Skeletal muscle satellite cell (primary cell): ENCODE data around the gene SGIP1.
"Not testable (repeated sequence)": the region's sequence is repeated elsewhere in the genome, so short reads cannot be mapped to it uniquely, and the experiment has no call there.

Source experiments
- H3K27me3 ChIP-seq: 2 replicates; pipeline ENCODE4 v1.7.0; 2013; ENCODE audit warnings: low read length; ENCODE audit not compliant: control insufficient read depth, insufficient read depth
- H3K36me3 ChIP-seq: 2 replicates; pipeline ENCODE4 v1.7.0; 2013; ENCODE audit warnings: mild to moderate bottlenecking, control low read depth, low read length; ENCODE audit not compliant: insufficient read depth
- H3K4me1 ChIP-seq: 2 replicates; pipeline ENCODE4 v1.7.0; 2013; ENCODE audit warnings: low read length; ENCODE audit not compliant: control insufficient read depth, insufficient read depth
- H3K4me2 ChIP-seq: 2 replicates; pipeline ENCODE4 v1.7.0; 2013; ENCODE audit warnings: mild to moderate bottlenecking, low read length
- H3K4me3 ChIP-seq: 2 replicates; pipeline ENCODE4 v1.7.0; 2013; ENCODE audit warnings: low read length
- H3K9ac ChIP-seq: 2 replicates; pipeline ENCODE4 v1.7.0; 2013; ENCODE audit warnings: mild to moderate bottlenecking, low read depth, low read length, moderate library complexity
- H3K9me3 ChIP-seq: replicated peaks from 2 replicates; pipeline ENCODE4 v1.7.0; 2013; ENCODE audit warnings: mild to moderate bottlenecking, control low read depth, low read length

SGIP1 gene

GRCh38 chr1:66589326-66589725 lies 55.4 kb downstream of the SGIP1 start:
- Histone ChIP-seq H3K4me1 (peaks cover 7% of the 10 kb centered on the region), H3K36me3 (peaks cover 13% of the 10 kb centered on the region), H3K9me3 (no peaks in the 10 kb centered on the region), H3K9ac (no peak overlapping the region), H3K27me3 (no peaks in the 10 kb centered on the region), H3K4me2 (no peak overlapping the region), H3K4me3 (no peak overlapping the region)

GRCh38 chr1:66592106-66592507 lies 58.2 kb downstream of the SGIP1 start:
- H3K4me2 ChIP-seq: not testable (repeated sequence)

GRCh38 chr1:66596191-66596590 lies 62.2 kb downstream of the SGIP1 start:
- H3K4me3 ChIP-seq: no peak overlapping the region
- peaks cover 20% of the 10 kb centered on the region for H3K4me1 ChIP-seq
- H3K9me3 ChIP-seq: peaks cover 2% of the 10 kb centered on the region

More at GRCh38 chr1:66592106-66592507, 58.2 kb downstream of the SGIP1 start:
- H3K9me3 ChIP-seq, H3K4me3 ChIP-seq, H3K9ac ChIP-seq, H3K27me3 ChIP-seq, H3K4me1 ChIP-seq: not testable (repeated sequence)
- peaks cover 22% of the 10 kb centered on the region for H3K36me3 ChIP-seq

GRCh38 chr1:66597500-66597899 lies 63.5 kb downstream of the SGIP1 start:
- H3K36me3 ChIP-seq: peaks cover 16% of the 10 kb centered on the region
- H3K9me3 ChIP-seq: peaks cover 2% of the 10 kb centered on the region
- no peaks in the 10 kb centered on the region for H3K27me3 ChIP-seq
- no peak overlapping the region for H3K9ac ChIP-seq
- peaks cover 20% of the 10 kb centered on the region for H3K4me1 ChIP-seq
- H3K4me3 ChIP-seq: no peak overlapping the region
- no peak overlapping the region for H3K4me2 ChIP-seq

More at GRCh38 chr1:66596191-66596590, 62.2 kb downstream of the SGIP1 start:
- Histone ChIP-seq H3K27me3 (no peaks in the 10 kb centered on the region), H3K9ac (no peak overlapping the region), H3K4me2 (no peak overlapping the region), H3K36me3 (peaks cover 16% of the 10 kb centered on the region)

GRCh38 chr1:66598670-66599069 lies 64.7 kb downstream of the SGIP1 start:
- H3K36me3 ChIP-seq: peaks cover 12% of the 10 kb centered on the region
- H3K27me3 ChIP-seq: no peaks in the 10 kb centered on the region
- peak overlapping the region; percentile 55 for H3K4me2 ChIP-seq
- peaks cover 2% of the 10 kb centered on the region for H3K9me3 ChIP-seq
- H3K4me3 ChIP-seq: peak overlapping the region; percentile 41
- H3K4me1 ChIP-seq: peaks cover 20% of the 10 kb centered on the region
- peak overlapping the region; percentile 66 for H3K9ac ChIP-seq

- Histone ChIP-seq H3K4me3 (peak overlapping the region; percentile 36), H3K4me2 (peak overlapping the region; percentile 55), H3K9me3 (peaks cover 2% of the 10 kb centered on the region), H3K4me1 (peaks cover 20% of the 10 kb centered on the region), H3K27me3 (no peaks in the 10 kb centered on the region), H3K9ac (peak overlapping the region; percentile 66), H3K36me3 (peaks cover 12% of the 10 kb centered on the region)
Measured at GRCh38 chr1:66599346-66599745, 65.4 kb downstream of the SGIP1 start.

- H3K4me1 ChIP-seq: peaks cover 20% of the 10 kb centered on the region
- peak overlapping the region; percentile 66 for H3K9ac ChIP-seq
- H3K36me3 ChIP-seq: peaks cover 12% of the 10 kb centered on the region
- H3K4me3 ChIP-seq: peak overlapping the region; percentile 36
- peaks cover 2% of the 10 kb centered on the region for H3K9me3 ChIP-seq
- no peaks in the 10 kb centered on the region for H3K27me3 ChIP-seq
- H3K4me2 ChIP-seq: peak overlapping the region; percentile 55
Measured at GRCh38 chr1:66599899-66600737, 66.2 kb downstream of the SGIP1 start.

- Histone ChIP-seq H3K4me2 (no peak overlapping the region), H3K4me3 (no peak overlapping the region), H3K9me3 (no peaks in the 10 kb centered on the region), H3K36me3 (peaks cover 6% of the 10 kb centered on the region), H3K9ac (no peak overlapping the region), H3K27me3 (no peaks in the 10 kb centered on the region), H3K4me1 (peaks cover 5% of the 10 kb centered on the region)
Measured at GRCh38 chr1:66605419-66605997, 71.6 kb downstream of the SGIP1 start.

- Histone ChIP-seq H3K4me3 (no peak overlapping the region), H3K9me3 (no peaks in the 10 kb centered on the region), H3K27me3 (no peaks in the 10 kb centered on the region), H3K36me3 (peaks cover 3% of the 10 kb centered on the region), H3K4me2 (no peak overlapping the region), H3K4me1 (peaks cover 5% of the 10 kb centered on the region), H3K9ac (no peak overlapping the region)
Measured at GRCh38 chr1:66606362-66607065, 72.6 kb downstream of the SGIP1 start.

GRCh38 chr1:66607458-66607857 lies 73.5 kb downstream of the SGIP1 start:
- H3K4me3 ChIP-seq: no peak overlapping the region
- peaks cover 3% of the 10 kb centered on the region for H3K36me3 ChIP-seq

GRCh38 chr1:66613187-66613586 lies 79.2 kb downstream of the SGIP1 start:
- Histone ChIP-seq H3K36me3 (no peaks in the 10 kb centered on the region), H3K4me2 (no peak overlapping the region), H3K4me3 (no peak overlapping the region), H3K4me1 (peaks cover 7% of the 10 kb centered on the region), H3K9me3 (no peaks in the 10 kb centered on the region), H3K27me3 (no peaks in the 10 kb centered on the region), H3K9ac (no peak overlapping the region)

More at GRCh38 chr1:66607458-66607857, 73.5 kb downstream of the SGIP1 start:
- no peak overlapping the region for H3K4me2 ChIP-seq
- peaks cover 5% of the 10 kb centered on the region for H3K4me1 ChIP-seq
- no peaks in the 10 kb centered on the region for H3K9me3 ChIP-seq
- H3K9ac ChIP-seq: no peak overlapping the region
- H3K27me3 ChIP-seq: no peaks in the 10 kb centered on the region
